MCF 10A (cell line): Measurements from ENCODE around the gene CGNL1. TPM values are rescaled to one million over a fixed set of nuclear protein-coding genes. Genes with fewer than 3 reads are reported as not detected.

Experiments used
- BruUV-seq: library from RNA; stranded (reverse); fragments of 400-500 nt; replicated peaks from 2 replicates; lab custom pipeline; 2021; lab: Mats Ljungman, UMichigan
- CTCF ChIA-PET: fragments of 300-600 bp; sonication (Branson Sonifier 250); formaldehyde crosslinking; extraction: SDS; loops from one replicate; lab custom pipeline; 2021; ENCODE audit warnings: antibody characterized with exemption, inconsistent platforms; lab: Yijun Ruan, JAX
- POLR2A ChIA-PET: fragments of 300-600, 350-650 bp; sonication (Branson Sonifier 250); formaldehyde crosslinking; extraction: SDS; loops from one replicate; lab custom pipeline; 2020; ENCODE audit warnings: antibody characterized with exemption, inconsistent platforms; lab: Yijun Ruan, JAX
- DNase-seq: peaks from one replicate; pipeline ENCODE4 v3.0.0-alpha.2; 2018; ENCODE audit not compliant: unreplicated experiment
- H3K27ac Mint-ChIP-seq: one replicate; pipeline ENCODE4 v1.8.0; 2022; ENCODE audit warnings: mild to moderate bottlenecking, low read depth, mixed read lengths; ENCODE audit not compliant: unreplicated experiment
- H3K27me3 Mint-ChIP-seq: one replicate; pipeline ENCODE4 v1.8.0; 2022; ENCODE audit warnings: mixed read lengths; ENCODE audit not compliant: insufficient read depth, unreplicated experiment
- H3K36me3 Mint-ChIP-seq: one replicate; pipeline ENCODE4 v1.8.0; 2022; ENCODE audit warnings: mild to moderate bottlenecking, moderate library complexity, mixed read lengths; ENCODE audit not compliant: insufficient read depth, unreplicated experiment
- H3K4me1 Mint-ChIP-seq: one replicate; pipeline ENCODE4 v1.8.0; 2022; ENCODE audit warnings: mixed read lengths; ENCODE audit not compliant: insufficient read depth, unreplicated experiment
- H3K4me3 Mint-ChIP-seq: one replicate; pipeline ENCODE4 v1.8.0; 2022; ENCODE audit warnings: mild to moderate bottlenecking, moderate library complexity, mixed read lengths; ENCODE audit not compliant: unreplicated experiment
- H3K9me3 Mint-ChIP-seq: one replicate; pipeline ENCODE4 v1.8.0; 2022; ENCODE audit warnings: mixed read lengths; ENCODE audit not compliant: unreplicated experiment
- intact Hi-C: fragments of 100-400 bp; cut with micrococcal nuclease; formaldehyde crosslinking; loops from 2 replicates; pipeline ENCODE4 v1.14.1; 2022
- total RNA-seq: library from RNA; stranded (reverse); gene quantifications from 2 replicates; pipeline ENCODE4 v1.2.3, GENCODE V29; 2022
- TF ChIP-seq, protein P1 (sequence below): fragments of 200-600 bp; IDR thresholded peaks from one replicate; pipeline ENCODE4 v1.8.0; 2022; ENCODE audit warnings: antibody characterized with exemption, mild to moderate bottlenecking; ENCODE audit not compliant: unreplicated experiment

The CGNL1 gene
- total RNA-seq, 1 experiment from 2014 or later: 0.05 TPM

DNA sequence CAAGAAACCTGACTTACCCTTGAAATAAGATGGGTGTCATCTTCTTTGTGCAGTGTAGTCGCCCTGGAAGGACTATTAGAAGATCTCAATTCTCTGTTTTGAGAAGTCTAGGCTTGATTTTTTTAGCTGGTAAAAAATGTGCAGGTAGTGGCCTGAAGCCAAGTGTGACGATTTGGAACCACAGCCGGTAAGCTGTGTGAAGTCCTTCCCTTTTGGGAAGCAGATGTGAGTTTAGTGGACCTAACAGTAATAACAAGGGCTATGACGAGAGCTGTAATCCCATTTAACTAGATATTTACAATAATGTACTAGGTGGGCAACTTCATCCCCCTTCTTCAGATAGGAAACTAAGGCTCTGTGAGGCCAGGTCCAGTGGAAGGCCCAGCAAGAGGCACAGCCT is 133.7 kb downstream of the CGNL1 start:
- H3K9me3 Mint-ChIP-seq: no peaks in the 10 kb centered on the region
- no peaks in the 10 kb centered on the region for H3K27me3 Mint-ChIP-seq
- DNase-seq: no peak
- ChIA-PET POLR2A (no interaction called here), CTCF (interaction anchor here (0.8 to 1.6 kb wide), 2 partner anchors 17 to 167 kb away, joined by 5 read pairs; no protein-coding TSS in a partner anchor)
- intact Hi-C loops: no loop called here
- H3K27ac Mint-ChIP-seq: no peak overlapping the region
- TF ChIP-seq, protein P1, sequence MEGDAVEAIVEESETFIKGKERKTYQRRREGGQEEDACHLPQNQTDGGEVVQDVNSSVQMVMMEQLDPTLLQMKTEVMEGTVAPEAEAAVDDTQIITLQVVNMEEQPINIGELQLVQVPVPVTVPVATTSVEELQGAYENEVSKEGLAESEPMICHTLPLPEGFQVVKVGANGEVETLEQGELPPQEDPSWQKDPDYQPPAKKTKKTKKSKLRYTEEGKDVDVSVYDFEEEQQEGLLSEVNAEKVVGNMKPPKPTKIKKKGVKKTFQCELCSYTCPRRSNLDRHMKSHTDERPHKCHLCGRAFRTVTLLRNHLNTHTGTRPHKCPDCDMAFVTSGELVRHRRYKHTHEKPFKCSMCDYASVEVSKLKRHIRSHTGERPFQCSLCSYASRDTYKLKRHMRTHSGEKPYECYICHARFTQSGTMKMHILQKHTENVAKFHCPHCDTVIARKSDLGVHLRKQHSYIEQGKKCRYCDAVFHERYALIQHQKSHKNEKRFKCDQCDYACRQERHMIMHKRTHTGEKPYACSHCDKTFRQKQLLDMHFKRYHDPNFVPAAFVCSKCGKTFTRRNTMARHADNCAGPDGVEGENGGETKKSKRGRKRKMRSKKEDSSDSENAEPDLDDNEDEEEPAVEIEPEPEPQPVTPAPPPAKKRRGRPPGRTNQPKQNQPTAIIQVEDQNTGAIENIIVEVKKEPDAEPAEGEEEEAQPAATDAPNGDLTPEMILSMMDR: no peak
- BruUV-seq: no TSS peak
- H3K4me1 Mint-ChIP-seq: no peaks in the 10 kb centered on the region
- H3K36me3 Mint-ChIP-seq: no peaks in the 10 kb centered on the region
- H3K4me3 Mint-ChIP-seq: no peak overlapping the region

- Mint-ChIP-seq H3K9me3 (no peaks in the 10 kb centered on the region), H3K36me3 (no peaks in the 10 kb centered on the region), H3K4me3 (no peak overlapping the region), H3K27me3 (no peaks in the 10 kb centered on the region), H3K27ac (no peak overlapping the region), H3K4me1 (no peaks in the 10 kb centered on the region)
- DNase-seq: no peak
- ChIA-PET POLR2A (no interaction called here), CTCF (interaction anchor here (0.8 to 1.6 kb wide), 2 partner anchors 17 to 167 kb away, joined by 5 read pairs; no protein-coding TSS in a partner anchor)
- BruUV-seq: no TSS peak
- TF ChIP-seq, protein P1: no peak
- intact Hi-C loops: no loop called here
These were observed 134.3 kb downstream of the CGNL1 start for GRCh38 chr15:57510647-57511046.

- no TSS peak for BruUV-seq
- ChIA-PET POLR2A (no interaction called here), CTCF (interaction anchor here (0.5 to 8.4 kb wide), 4 partner anchors 11 to 1319 kb away, joined by 3 to 65 read pairs (median 3); no protein-coding TSS in a partner anchor)
- Mint-ChIP-seq H3K27me3 (no peaks in the 10 kb centered on the region), H3K27ac (no peak overlapping the region), H3K36me3 (no peaks in the 10 kb centered on the region), H3K4me1 (no peaks in the 10 kb centered on the region), H3K9me3 (no peaks in the 10 kb centered on the region), H3K4me3 (no peak overlapping the region)
- TF ChIP-seq, protein P1: no peak
- intact Hi-C loops: no loop called here
- DNase-seq: no peak
These were observed 140.2 kb downstream of the CGNL1 start for GRCh38 chr15:57516327-57517029.

DNA sequence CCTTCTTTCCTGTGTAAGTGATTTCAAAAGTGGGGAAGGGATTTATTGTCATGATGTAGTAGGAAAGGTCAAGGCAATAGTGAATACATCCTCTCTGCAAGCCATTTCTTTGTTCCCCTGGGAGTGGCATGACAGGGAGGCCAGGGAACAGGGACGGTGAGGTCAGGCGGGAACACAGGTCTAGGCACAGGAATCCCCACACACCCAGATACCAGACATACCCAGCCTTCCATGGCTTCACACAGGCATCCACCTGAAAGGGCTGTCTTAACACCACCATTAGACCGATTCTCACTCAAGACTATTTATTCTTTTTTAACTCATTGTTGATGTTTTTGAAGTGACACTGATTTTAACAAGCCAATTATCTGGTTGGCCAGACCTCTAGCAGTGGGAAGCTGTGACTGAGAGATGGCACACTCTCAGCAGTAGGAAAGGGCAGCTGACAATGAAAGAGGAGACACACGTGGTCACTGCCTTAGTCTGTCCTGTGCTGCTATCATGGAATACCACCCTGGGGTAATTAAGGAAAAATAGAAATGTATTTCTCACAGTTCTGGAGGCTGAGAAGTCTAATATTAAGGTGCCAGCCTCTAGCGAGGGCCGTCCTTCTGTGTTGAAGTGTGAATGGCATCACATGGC is 140.8 kb downstream of the CGNL1 start:
- no peak overlapping the region for H3K27ac Mint-ChIP-seq

More for the DNA sequence above, 140.8 kb downstream of the CGNL1 start:
- H3K27me3 Mint-ChIP-seq: no peaks in the 10 kb centered on the region
- no peaks in the 10 kb centered on the region for H3K36me3 Mint-ChIP-seq
- POLR2A ChIA-PET: no interaction called here
- no peaks in the 10 kb centered on the region for H3K4me1 Mint-ChIP-seq
- no peak for DNase-seq
- no peaks in the 10 kb centered on the region for H3K9me3 Mint-ChIP-seq
- intact Hi-C loops: no loop called here
- no TSS peak for BruUV-seq
- TF ChIP-seq, protein P1: no peak
- CTCF ChIA-PET: interaction anchor here (0.5 to 8.4 kb wide), 3 partner anchors 11 to 1318 kb away, joined by 3 to 65 read pairs (median 3); no protein-coding TSS in a partner anchor
- H3K4me3 Mint-ChIP-seq: no peak overlapping the region
